Measurements from ENCODE around the gene CCNY. TPM values are rescaled to one million over a fixed set of nuclear protein-coding genes. Genes with fewer than 3 reads are reported as not detected.

Gene CCNY
- total and polyA plus RNA-seq, 8 donors, result 60.9 to 87.6 (median 81.7) TPM

DNA sequence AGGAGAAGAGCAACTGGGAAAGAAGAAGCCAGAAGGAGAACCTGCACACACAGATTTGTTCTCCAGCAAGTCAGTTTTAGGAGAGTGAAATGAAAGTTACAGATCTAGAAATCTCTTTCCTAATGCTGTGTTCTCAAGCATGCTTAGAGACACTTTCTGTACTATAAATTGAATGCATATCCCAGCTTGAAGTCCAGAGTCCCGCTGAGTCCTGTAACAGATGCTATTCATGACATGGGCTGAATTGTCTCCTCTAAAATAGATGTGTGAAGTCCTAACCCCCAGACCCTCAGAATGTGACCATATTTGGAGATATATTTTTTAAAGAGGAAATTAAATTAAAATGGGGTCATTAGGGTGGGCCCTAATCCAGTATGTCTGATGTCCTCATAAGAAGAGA lies 222.0 kb downstream of the CCNY start:
- intact Hi-C loops (cut with DNase I), result no loop called here
- no peak for TF ChIP-seq CTCF (IDR thresholded peaks at IDR 0.05)

GRCh38 chr10:35559416-35559815 lies 223.1 kb downstream of the CCNY start:
- H3K9me3 ChIP-seq, result no peaks in the 10 kb centered on the region
- intact Hi-C loops (cut with DNase I), result no loop called here

More for the DNA sequence above, 222.0 kb downstream of the CCNY start:
- H3K4me1 ChIP-seq, result no peaks in the 10 kb centered on the region
- no peak overlapping the region for H3K4me3 ChIP-seq
- DNase-seq (no peak), ATAC-seq (no peak)
- H3K36me3 ChIP-seq, result peaks cover 0 to 23% of the 10 kb centered on the region in 2 donors
- H3K27ac ChIP-seq, result no peak overlapping the region
- no peaks in the 10 kb centered on the region for H3K9me3 ChIP-seq
- H3K27me3 ChIP-seq, result no peaks in the 10 kb centered on the region

GRCh38 chr10:35561715-35562114 lies 225.4 kb downstream of the CCNY start:
- ATAC-seq, result no peak

More at GRCh38 chr10:35559416-35559815, 223.1 kb downstream of the CCNY start:
- Histone ChIP-seq H3K36me3 (peaks cover 0 to 13% of the 10 kb centered on the region in 2 donors), H3K27me3 (no peaks in the 10 kb centered on the region), H3K4me1 (peaks cover 0 to 11% of the 10 kb centered on the region in 2 donors), H3K27ac (no peak overlapping the region), H3K4me3 (no peak overlapping the region)
- ATAC-seq (no peak), DNase-seq (no peak)
- no peak for TF ChIP-seq CTCF (IDR thresholded peaks at IDR 0.05)

GRCh38 chr10:35562427-35562826 lies 226.1 kb downstream of the CCNY start:
- DNase-seq, result no peak
- Histone ChIP-seq H3K4me1 (peaks cover 0 to 20% of the 10 kb centered on the region in 2 donors), H3K9me3 (no peaks in the 10 kb centered on the region), H3K4me3 (no peak overlapping the region), H3K36me3 (peaks cover 0 to 33% of the 10 kb centered on the region in 2 donors), H3K27ac (no peak overlapping the region), H3K27me3 (no peaks in the 10 kb centered on the region)
- intact Hi-C loops (cut with DNase I), result no loop called here
- no peak for ATAC-seq
- no peak for TF ChIP-seq CTCF (IDR thresholded peaks at IDR 0.05)

More at GRCh38 chr10:35561715-35562114, 225.4 kb downstream of the CCNY start:
- Histone ChIP-seq H3K27me3 (no peaks in the 10 kb centered on the region), H3K4me1 (peaks cover 0 to 20% of the 10 kb centered on the region in 2 donors), H3K27ac (no peak overlapping the region), H3K4me3 (no peak overlapping the region), H3K9me3 (no peaks in the 10 kb centered on the region), H3K36me3 (peaks cover 0 to 26% of the 10 kb centered on the region in 2 donors)
- intact Hi-C loops (cut with DNase I), result no loop called here
- DNase-seq, result no peak
- no peak for TF ChIP-seq CTCF (IDR thresholded peaks at IDR 0.05)

- H3K27me3 ChIP-seq, result no peaks in the 10 kb centered on the region
- peak; percentile 88 to 97 for TF ChIP-seq CTCF (IDR thresholded peaks at IDR 0.05)
- no peak overlapping the region for H3K4me3 ChIP-seq
- peaks cover 0 to 43% of the 10 kb centered on the region in 2 donors for H3K36me3 ChIP-seq
- DNase-seq, result peak in 3 of 4 donors; percentile 38 to 67 (median 53)
- no peaks in the 10 kb centered on the region for H3K9me3 ChIP-seq
- H3K4me1 ChIP-seq, result peaks cover 0 to 20% of the 10 kb centered on the region in 2 donors
- intact Hi-C loops (cut with DNase I), result no loop called here
- peak; percentile 90 for ATAC-seq
- H3K27ac ChIP-seq, result no peak overlapping the region
Measured at GRCh38 chr10:35563261-35563891, 227.1 kb downstream of the CCNY start.
